GM12892 (cell line): ENCODE results near the gene DMXL2.

Experiments used
- POLR2A ChIP-seq: IDR thresholded peaks from 2 replicates; pipeline ENCODE4 v1.6.1; 2011; ENCODE audit warnings: low read depth, low read length, control low read depth
- POLR2AphosphoS5 ChIP-seq: IDR thresholded peaks from 2 replicates; pipeline ENCODE4 v1.6.1; 2011; ENCODE audit warnings: low read depth, low read length, control low read depth
- TAF1 ChIP-seq: IDR thresholded peaks from 2 replicates; pipeline ENCODE4 v1.6.1; 2011; ENCODE audit warnings: low read depth, mild to moderate bottlenecking, control low read depth, low read length, borderline replicate concordance

GRCh38 chr15:51438526-51438925 lies 184.0 kb downstream of the DMXL2 start:
- no peak for TF ChIP-seq TAF1
- TF ChIP-seq POLR2A = no peak
- TF ChIP-seq POLR2AphosphoS5 = no peak
